ENCODE results near the gene PLXNC1.
"Not testable (repeated sequence)": the region's sequence is repeated elsewhere in the genome, so short reads cannot be mapped to it uniquely, and the experiment has no call there.

Gene PLXNC1

GRCh38 chr12:94289461-94290312, 141.3 kb downstream of the PLXNC1 start:
- DNase-seq = peak in 3 of 58 donors; percentile 6 to 17 (median 13)

- DNase-seq = no peak
Observed at GRCh38 chr12:94290353-94290752, 142.0 kb downstream of the PLXNC1 start.

- DNase-seq = no peak
Observed at GRCh38 chr12:94297096-94297699, 148.8 kb downstream of the PLXNC1 start.

- DNase-seq = no peak
Observed at GRCh38 chr12:94297876-94298505, 149.6 kb downstream of the PLXNC1 start.

GRCh38 chr12:94299846-94300245, 151.5 kb downstream of the PLXNC1 start:
- DNase-seq = no peak

- no peak for DNase-seq
Observed at GRCh38 chr12:94304012-94304411, 155.6 kb downstream of the PLXNC1 start.

- DNase-seq = no peak
Observed at GRCh38 chr12:94304566-94305061, 156.2 kb downstream of the PLXNC1 start.

GRCh38 chr12:94305130-94305957, 157.0 kb downstream of the PLXNC1 start:
- no peak for DNase-seq

- DNase-seq = no peak
Observed at GRCh38 chr12:94308612-94309011, 160.2 kb downstream of the PLXNC1 start.

GRCh38 chr12:94309373-94309772, 161.0 kb downstream of the PLXNC1 start:
- DNase-seq = no peak

GRCh38 chr12:94312378-94312777, 164.0 kb downstream of the PLXNC1 start:
- no peak for DNase-seq

- not testable (repeated sequence) for DNase-seq
Observed at GRCh38 chr12:94316600-94316999, 168.2 kb downstream of the PLXNC1 start.

GRCh38 chr12:94318181-94318580, 169.8 kb downstream of the PLXNC1 start:
- no peak for DNase-seq

- DNase-seq = no peak
Observed at GRCh38 chr12:94320109-94320508, 171.7 kb downstream of the PLXNC1 start.

- no peak for DNase-seq
Observed at GRCh38 chr12:94322346-94322745, 174.0 kb downstream of the PLXNC1 start.

GRCh38 chr12:94326234-94326633, 177.9 kb downstream of the PLXNC1 start:
- no peak for DNase-seq

- DNase-seq = no peak
Observed at GRCh38 chr12:94326727-94327126, 178.3 kb downstream of the PLXNC1 start.

- DNase-seq = no peak
Observed at GRCh38 chr12:94327809-94328208, 179.4 kb downstream of the PLXNC1 start.

GRCh38 chr12:94329366-94329765, 181.0 kb downstream of the PLXNC1 start:
- no peak for DNase-seq

GRCh38 chr12:94333396-94333795, 185.0 kb downstream of the PLXNC1 start:
- DNase-seq = no peak

GRCh38 chr12:94336211-94336925, 188.0 kb downstream of the PLXNC1 start:
- DNase-seq = no peak
